Pancreas (tissue), 10 donors: Measurements from ENCODE around the gene CIBAR2. TPM values are rescaled to one million over a fixed set of nuclear protein-coding genes. Genes with fewer than 3 reads are reported as not detected.

Experiments
- ATAC-seq, 4 donors: fragments of 200-7000 bp; cut with Tn5 transposase; one replicate each; pipeline versions ENCODE4 v1.8.0 to v1.9.1; 2020; ENCODE audit warnings: mild to moderate bottlenecking in 4 of 4, moderate library complexity in 4 of 4
- DNase-seq, 6 donors: peaks; one replicate each; pipeline ENCODE4 v3.0.0-alpha.2; 2020
- FAIRE-seq: peaks from 2 replicates; lab custom pipeline; 2012; peaks lifted over from hg19 to GRCh38; lab: Jason Lieb, UNC
- H3K27ac ChIP-seq, 4 donors: fragments of 200-600 bp; sonication (generic); 1 replicate in 3 of 4; 2 replicates in 1 of 4; pipeline versions ENCODE4 v1.5.0 to v1.8.0; 2020
- H3K27me3 ChIP-seq, 4 donors: fragments of 200-600 bp; one replicate each; pipeline ENCODE4 v1.8.0; 2021
- H3K36me3 ChIP-seq, 3 donors: fragments of 200-600 bp; sonication (generic) in 1 of 3; one replicate each; pipeline versions ENCODE4 v1.5.0 to v1.8.0; 2020 to 2021
- H3K4me1 ChIP-seq, 3 donors: fragments of 200-600 bp; one replicate each; pipeline ENCODE4 v1.8.0; 2021
- H3K4me3 ChIP-seq, 4 donors: fragments of 200-600 bp; sonication (generic) in 2 of 4; one replicate each; pipeline versions ENCODE4 v1.5.0 to v1.8.0; 2020 to 2021
- H3K9me3 ChIP-seq, 4 donors: fragments of 200-600 bp; one replicate each; pipeline ENCODE4 v1.8.0; 2021
- CTCF ChIP-seq, 4 donors: fragments of 200-600 bp; sonication (generic) in 3 of 4; IDR thresholded peaks; one replicate each; pipeline versions ENCODE4 v1.5.0 to v1.8.0; 2021; ENCODE audit warnings: antibody characterized with exemption in 4 of 4
- WGBS, 2 donors: extraction: QIAGEN DNeasy Blood & Tissue Kit; methylation state at CpG; one replicate each; pipeline ENCODE4 v1.1.7; 2013; 5-methylcytosine and 5-hydroxymethylcytosine counted together
- intact Hi-C, 3 donors: fragments of 100-400 bp; cut with DNase I; formaldehyde crosslinking; loops; one replicate each; pipeline versions ENCODE4 v1.11.1 to v1.14.2; 2022
- polyA plus RNA-seq, 2 donors: library from polyadenylated mRNA; stranded (reverse); fragments of 200-250 nt; gene quantifications; one replicate each; pipeline ENCODE4 v1.2.3, GENCODE V29; 2013
- total RNA-seq, 6 donors: library from RNA; stranded (reverse); fragmentation: NEBNext Ultra II Directional in 4 of 6; extraction: Animal tissue kit (Norgen Biotek cat#: 25700) in 4 of 6; gene quantifications; one replicate each; pipeline versions ENCODE4 v1.2.1 to v1.2.4, GENCODE V29; 2021 to 2023
- donor health status: healthy with polysubstance abuse.
- donor health status: DM: no; HTN: no; CAD: no; lungs with moderate emphysema.
- donor health status: DM: no; HTN: no; CAD: no.
- donor health status: control.
- donor health status: control.
- donor health status: Bipolar disorder and iron deficiency.
- donor health status: DM: yes; HTN: yes; CAD: no.
- donor health status: DM: no; HTN: no; CAD: no.
- donor health status: DM: no; HTN: no; CAD: no.
- donor health status: DM: yes; HTN: yes; CAD: no.

Gene CIBAR2
- total and polyA plus RNA-seq, 8 donors, result 0.05 TPM; not detected in 7

DNA sequence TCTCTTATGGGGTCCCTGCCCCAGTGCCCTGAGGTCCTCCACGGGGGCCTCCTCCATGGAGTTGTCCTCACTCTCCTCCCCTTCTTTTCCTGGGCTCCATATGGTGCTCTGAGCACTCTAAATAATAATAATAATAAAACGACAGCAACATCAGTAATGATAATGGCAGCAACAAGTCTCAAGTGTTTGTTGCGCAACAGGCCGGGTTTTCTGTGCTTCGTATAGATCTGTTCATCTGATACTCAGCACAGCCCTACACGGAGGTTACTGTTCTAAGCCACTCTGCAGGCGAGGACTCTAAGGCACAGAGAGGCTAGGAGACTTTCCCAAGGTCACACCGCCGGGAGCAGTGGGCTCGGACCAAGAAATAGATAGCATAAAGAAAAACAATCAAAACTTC is 13.7 kb downstream of the CIBAR2 start:
- 48 to 49% methylated on average over 10 of the region's 10 CpGs for WGBS, 2 donors
- Histone ChIP-seq H3K27ac (no peak overlapping the region), H3K4me3 (no peak overlapping the region), H3K9me3 (no peaks in the 10 kb centered on the region), H3K4me1 (no peaks in the 10 kb centered on the region), H3K36me3 (no peaks in the 10 kb centered on the region), H3K27me3 (no peaks in the 10 kb centered on the region)
- DNase-seq (peak in 1 of 6 donors; percentile 2), ATAC-seq (no peak), FAIRE-seq (no peak)
- intact Hi-C loops, result no loop called here
- no peak for TF ChIP-seq CTCF (IDR thresholded peaks at IDR 0.05)

DNA sequence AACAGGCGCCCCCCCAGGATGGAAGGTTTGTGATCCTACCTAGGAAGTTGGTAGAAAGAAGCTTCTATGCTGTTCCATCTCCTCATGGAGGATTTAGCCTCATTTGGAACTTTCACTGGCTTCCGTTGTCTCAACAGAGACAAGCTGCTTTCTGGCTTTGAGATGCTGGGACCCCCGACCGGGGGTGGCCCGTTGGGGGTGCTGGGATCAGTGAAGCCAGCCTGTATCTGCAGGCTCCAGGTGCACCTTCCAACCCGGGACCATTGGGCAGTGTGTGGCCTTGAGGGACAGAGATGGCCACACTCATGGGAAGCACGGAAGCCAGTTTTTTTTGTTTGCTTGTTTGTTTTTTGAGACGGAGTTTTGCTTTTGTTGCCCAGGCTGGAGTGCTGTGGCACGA is 15.4 kb downstream of the CIBAR2 start:
- no peaks in the 10 kb centered on the region for H3K4me1 ChIP-seq
- WGBS, 2 donors, result 47 to 48% methylated on average over 9 of the region's 9 CpGs
- peak in 1 of 6 donors; percentile 33 for DNase-seq
- H3K27ac ChIP-seq, result no peak overlapping the region
- intact Hi-C loops, result no loop called here
- H3K36me3 ChIP-seq, result no peaks in the 10 kb centered on the region
- TF ChIP-seq CTCF (IDR thresholded peaks at IDR 0.05), result no peak
- no peak for FAIRE-seq
- no peaks in the 10 kb centered on the region for H3K9me3 ChIP-seq
- no peaks in the 10 kb centered on the region for H3K27me3 ChIP-seq
- H3K4me3 ChIP-seq, result no peak overlapping the region
- no peak for ATAC-seq

- no peak for FAIRE-seq
- Histone ChIP-seq H3K9me3 (no peaks in the 10 kb centered on the region), H3K27ac (no peak overlapping the region), H3K36me3 (no peaks in the 10 kb centered on the region), H3K4me1 (peaks cover 12 to 17% (median 13%) of the 10 kb centered on the region in 3 donors), H3K4me3 (no peak overlapping the region), H3K27me3 (no peaks in the 10 kb centered on the region)
- TF ChIP-seq CTCF (IDR thresholded peaks at IDR 0.05), result no peak
- no peak for ATAC-seq
- WGBS, 2 donors, result 67 to 78% methylated on average over 12 of the region's 12 CpGs
- peak in 1 of 6 donors; percentile 44 for DNase-seq
- intact Hi-C loops, result no loop called here
Observed at GRCh38 chr16:85094812-85095211, 17.5 kb downstream of the CIBAR2 start.

GRCh38 chr16:85094176-85094805 is 18.0 kb downstream of the CIBAR2 start:
- WGBS, 2 donors, result 54 to 73% methylated on average over 12 of the region's 12 CpGs
- Histone ChIP-seq H3K4me3 (no peak overlapping the region), H3K27ac (no peak overlapping the region), H3K36me3 (no peaks in the 10 kb centered on the region), H3K9me3 (no peaks in the 10 kb centered on the region), H3K4me1 (peaks cover 12 to 17% (median 13%) of the 10 kb centered on the region in 3 donors), H3K27me3 (no peaks in the 10 kb centered on the region)
- FAIRE-seq (no peak), ATAC-seq (no peak), DNase-seq (peak in 1 of 6 donors; percentile 14)
- intact Hi-C loops, result no loop called here
- TF ChIP-seq CTCF (IDR thresholded peaks at IDR 0.05), result no peak

DNA sequence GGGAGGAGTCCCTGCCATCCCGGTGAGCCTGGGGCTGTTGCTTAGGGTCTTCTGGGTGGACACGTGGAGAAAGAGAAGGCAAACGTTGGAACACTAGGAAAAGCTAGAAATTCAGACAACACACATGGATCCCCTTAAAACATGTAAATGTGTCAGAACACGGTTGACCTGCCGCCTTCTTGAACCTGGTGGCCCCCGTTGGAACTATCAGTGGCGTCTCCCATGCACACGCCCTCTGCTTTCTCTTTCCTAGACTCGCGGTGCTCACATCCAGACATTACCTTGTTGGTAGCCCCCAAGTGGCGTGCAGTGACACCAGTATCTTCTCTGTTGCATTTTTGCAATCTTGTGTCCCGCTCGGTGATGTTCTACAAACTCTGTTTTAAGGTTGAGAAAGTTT is 18.6 kb downstream of the CIBAR2 start:
- H3K4me3 ChIP-seq, result no peak overlapping the region
- no peak for TF ChIP-seq CTCF (IDR thresholded peaks at IDR 0.05)
- ATAC-seq (no peak), FAIRE-seq (no peak), DNase-seq (peak in 1 of 6 donors; percentile 18)
- H3K27me3 ChIP-seq, result no peaks in the 10 kb centered on the region
- 54 to 64% methylated on average over 13 of the region's 13 CpGs for WGBS, 2 donors
- peaks cover 12 to 17% (median 13%) of the 10 kb centered on the region in 3 donors for H3K4me1 ChIP-seq
- intact Hi-C loops, result no loop called here
- H3K9me3 ChIP-seq, result no peaks in the 10 kb centered on the region
- H3K36me3 ChIP-seq, result peaks cover 0 to 2% (median 0%) of the 10 kb centered on the region in 3 donors
- no peak overlapping the region for H3K27ac ChIP-seq
